Measurements from ENCODE around the gene VAMP2.

The VAMP2 gene

GRCh38 chr17:8162233-8162996 lies at the start of gene VAMP2:
Gene VAMP2 (minus strand): TSS chr17:8162948. CDS start chr17:8162879, 69 bp downstream.
- FAIRE-seq (no peak), DNase-seq (ENCODE audit: low spot score) (peak; percentile 61)

- FAIRE-seq: no peak
Measured at GRCh38 chr17:8210761-8211458, 48.2 kb upstream of the VAMP2 start.

GRCh38 chr17:8209907-8210760 lies 47.4 kb upstream of the VAMP2 start, which contains the start of gene AURKB:
Gene AURKB (minus strand): TSS chr17:8210575. CDS start chr17:8210224, 351 bp downstream.
- no peak for FAIRE-seq
- peak; percentile 92 for DNase-seq (ENCODE audit: low spot score)

More at GRCh38 chr17:8210761-8211458, 48.2 kb upstream of the VAMP2 start:
- DNase-seq (ENCODE audit: low spot score): no peak

GRCh38 chr17:8206536-8206935 lies 43.8 kb upstream of the VAMP2 start:
- no peak for DNase-seq (ENCODE audit: low spot score)
- FAIRE-seq: no peak

- FAIRE-seq (no peak), DNase-seq (ENCODE audit: low spot score) (no peak)
Measured at GRCh38 chr17:8204761-8205555, 42.2 kb upstream of the VAMP2 start.

GRCh38 chr17:8192070-8192815 lies 29.5 kb upstream of the VAMP2 start:
- DNase-seq (ENCODE audit: low spot score) (no peak), FAIRE-seq (no peak)

GRCh38 chr17:8190506-8190905 lies 27.8 kb upstream of the VAMP2 start:
- no peak for FAIRE-seq
- DNase-seq (ENCODE audit: low spot score): no peak

GRCh38 chr17:8189711-8190477 lies 27.1 kb upstream of the VAMP2 start, which contains the start of gene BORCS6:
Gene BORCS6 (minus strand): TSS chr17:8190180. CDS start chr17:8190140, 40 bp downstream.
- no peak for FAIRE-seq
- peak; percentile 89 for DNase-seq (ENCODE audit: low spot score)

GRCh38 chr17:8189041-8189710 lies 26.4 kb upstream of the VAMP2 start:
- DNase-seq (ENCODE audit: low spot score) (no peak), FAIRE-seq (no peak)

GRCh38 chr17:8188263-8188839 lies 25.6 kb upstream of the VAMP2 start:
- no peak for DNase-seq (ENCODE audit: low spot score)
- FAIRE-seq: no peak

- no peak for FAIRE-seq
- DNase-seq (ENCODE audit: low spot score): peak; percentile 73
Measured at GRCh38 chr17:8187517-8188262, 24.9 kb upstream of the VAMP2 start.

GRCh38 chr17:8186787-8187516 lies 24.2 kb upstream of the VAMP2 start:
- no peak for FAIRE-seq

GRCh38 chr17:8186446-8186786 lies 23.7 kb upstream of the VAMP2 start:
- no peak for FAIRE-seq
- DNase-seq (ENCODE audit: low spot score): no peak

More at GRCh38 chr17:8186787-8187516, 24.2 kb upstream of the VAMP2 start:
- DNase-seq (ENCODE audit: low spot score): peak; percentile 68

- DNase-seq (ENCODE audit: low spot score) (peak; percentile 54), FAIRE-seq (no peak)
Measured at GRCh38 chr17:8185582-8186445, 23.1 kb upstream of the VAMP2 start.

GRCh38 chr17:8176998-8177731 lies 14.4 kb upstream of the VAMP2 start:
- FAIRE-seq (no peak), DNase-seq (ENCODE audit: low spot score) (no peak)

Measured in urothelium cell line (cell line).